AG04449 (cell line): ENCODE measurements around the gene SLCO2B1.

Experiments used
- CTCF ChIA-PET: fragments of 350-600 bp; formaldehyde crosslinking; extraction: SDS; loops from one replicate; lab custom pipeline; 2021; ENCODE audit warnings: antibody characterized with exemption; lab: Yijun Ruan, JAX
- POLR2A ChIA-PET: fragments of 400-600, 350-600 bp; formaldehyde crosslinking; extraction: SDS; loops from one replicate; lab custom pipeline; 2020; ENCODE audit warnings: antibody characterized with exemption, inconsistent platforms; lab: Yijun Ruan, JAX
- DNase-seq: peaks from one replicate; pipeline ENCODE4 v3.0.0-alpha.2; 2010; ENCODE audit warnings: low read depth, low spot score
- H3K4me3 ChIP-seq: 2 replicates; pipeline ENCODE4 v1.5.1; 2011; ENCODE audit warnings: low read depth, mild to moderate bottlenecking, control low read depth, low read length
- TF ChIP-seq, protein P1 (sequence below): IDR thresholded peaks from one replicate; pipeline ENCODE4 v1.5.1; 2011; ENCODE audit warnings: mild to moderate bottlenecking, moderate library complexity, low read length, control low read depth, inconsistent platforms; ENCODE audit not compliant: insufficient read depth; ENCODE audit errors: missing control alignments

Gene SLCO2B1

DNA sequence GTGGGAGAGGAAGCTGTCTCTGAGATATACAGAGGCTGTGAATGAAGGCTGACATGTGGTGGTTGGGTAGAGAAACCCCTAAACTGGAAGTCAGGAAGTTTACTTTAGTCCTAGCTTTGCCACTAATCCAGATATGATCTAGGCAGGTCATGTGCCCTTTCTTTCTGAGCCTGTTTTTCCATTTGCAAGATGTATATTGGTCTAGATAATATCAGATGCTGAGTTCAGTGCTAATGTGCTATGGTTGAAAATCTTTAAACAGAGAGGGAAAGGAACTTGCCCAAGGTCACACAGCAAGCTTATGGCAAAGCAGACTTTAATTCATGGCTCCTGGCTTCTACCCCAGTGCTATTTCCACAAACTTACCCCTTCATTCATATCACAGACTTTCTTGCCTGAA, 63.9 kb downstream of the SLCO2B1 start:
- H3K4me3 ChIP-seq: no peak overlapping the region
- ChIA-PET POLR2A (interaction anchor here (0.5 to 1.0 kb wide), 2 partner anchors 9 to 266 kb away, joined by 3 to 4 read pairs; no protein-coding TSS in a partner anchor), CTCF (interaction anchor here (0.8 to 20.3 kb wide), 7 partner anchors 9 to 288 kb away, joined by 4 to 252 read pairs (median 7); partner anchors contain the start of gene TPBGL)
- TF ChIP-seq, protein P1, sequence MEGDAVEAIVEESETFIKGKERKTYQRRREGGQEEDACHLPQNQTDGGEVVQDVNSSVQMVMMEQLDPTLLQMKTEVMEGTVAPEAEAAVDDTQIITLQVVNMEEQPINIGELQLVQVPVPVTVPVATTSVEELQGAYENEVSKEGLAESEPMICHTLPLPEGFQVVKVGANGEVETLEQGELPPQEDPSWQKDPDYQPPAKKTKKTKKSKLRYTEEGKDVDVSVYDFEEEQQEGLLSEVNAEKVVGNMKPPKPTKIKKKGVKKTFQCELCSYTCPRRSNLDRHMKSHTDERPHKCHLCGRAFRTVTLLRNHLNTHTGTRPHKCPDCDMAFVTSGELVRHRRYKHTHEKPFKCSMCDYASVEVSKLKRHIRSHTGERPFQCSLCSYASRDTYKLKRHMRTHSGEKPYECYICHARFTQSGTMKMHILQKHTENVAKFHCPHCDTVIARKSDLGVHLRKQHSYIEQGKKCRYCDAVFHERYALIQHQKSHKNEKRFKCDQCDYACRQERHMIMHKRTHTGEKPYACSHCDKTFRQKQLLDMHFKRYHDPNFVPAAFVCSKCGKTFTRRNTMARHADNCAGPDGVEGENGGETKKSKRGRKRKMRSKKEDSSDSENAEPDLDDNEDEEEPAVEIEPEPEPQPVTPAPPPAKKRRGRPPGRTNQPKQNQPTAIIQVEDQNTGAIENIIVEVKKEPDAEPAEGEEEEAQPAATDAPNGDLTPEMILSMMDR: no peak
- DNase-seq: no peak

- DNase-seq: no peak
- TF ChIP-seq, protein P1: no peak
- H3K4me3 ChIP-seq: no peak overlapping the region
- ChIA-PET CTCF (interaction anchor here (0.7 to 3.9 kb wide), 6 partner anchors 14 to 197 kb away, joined by 3 to 27 read pairs (median 4); no protein-coding TSS in a partner anchor), POLR2A (no interaction called here)
Measured at GRCh38 chr11:75219869-75220268, 69.0 kb downstream of the SLCO2B1 start.

GRCh38 chr11:75223954-75224643, 73.2 kb downstream of the SLCO2B1 start:
- no peak overlapping the region for H3K4me3 ChIP-seq
- TF ChIP-seq, protein P1: no peak
- DNase-seq: no peak
- ChIA-PET CTCF (interaction anchor here (1.1 to 3.8 kb wide), 5 partner anchors 16 to 26 kb away, joined by 3 to 31 read pairs (median 3); partner anchors contain the start of gene TPBGL), POLR2A (interaction anchor here (1.0 kb wide), 1 partner anchor 10 kb away, joined by 4 read pairs; no protein-coding TSS in a partner anchor)

DNA sequence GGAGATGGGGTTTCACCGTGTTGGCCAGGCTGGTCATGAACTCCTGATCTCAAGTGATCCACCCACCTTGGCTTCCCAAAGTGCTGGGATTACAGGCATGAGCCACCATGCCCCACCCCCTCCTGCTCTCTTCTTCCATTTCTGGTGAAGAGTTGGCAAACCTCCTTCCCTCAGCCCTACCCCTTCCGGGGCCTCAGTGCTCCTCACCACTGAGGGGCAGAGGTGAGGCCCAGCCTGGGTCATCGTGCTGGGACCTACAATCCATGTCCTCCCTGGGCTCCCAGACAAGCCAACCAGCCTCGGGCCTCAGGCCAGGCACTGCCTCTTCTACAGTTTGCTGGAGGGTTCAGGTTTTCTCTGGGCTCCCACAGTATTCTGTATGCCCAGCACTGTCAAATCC, 74.9 kb downstream of the SLCO2B1 start:
- H3K4me3 ChIP-seq: no peak overlapping the region
- TF ChIP-seq, protein P1: no peak
- ChIA-PET CTCF (interaction anchor here (1.0 to 3.8 kb wide), 6 partner anchors 9 to 204 kb away, joined by 3 to 31 read pairs (median 3); partner anchors contain the start of gene TPBGL), POLR2A (no interaction called here)
- no peak for DNase-seq

GRCh38 chr11:75229466-75229865, 78.6 kb downstream of the SLCO2B1 start:
- TF ChIP-seq, protein P1: no peak
- no peak for DNase-seq
- POLR2A ChIA-PET: no interaction called here
- H3K4me3 ChIP-seq: no peak overlapping the region
- CTCF ChIA-PET: interaction anchor here (1.2 to 1.9 kb wide), 4 partner anchors 12 to 90 kb away, joined by 4 to 12 read pairs (median 8); partner anchors contain the start of gene TPBGL

GRCh38 chr11:75230621-75231020, 79.7 kb downstream of the SLCO2B1 start:
- TF ChIP-seq, protein P1: no peak
- CTCF ChIA-PET: interaction anchor here (1.1 to 3.4 kb wide), 5 partner anchors 11 to 90 kb away, joined by 4 to 34 read pairs (median 8); partner anchors contain the start of gene TPBGL
- no peak overlapping the region for H3K4me3 ChIP-seq
- POLR2A ChIA-PET: no interaction called here
- no peak for DNase-seq
